ENCODE data around the gene NGFR.

GRCh38 chr17:49519781-49520180, 24.7 kb downstream of the NGFR start:
- TF ChIP-seq CTCF (conservative IDR thresholded peaks at IDR 0.05; ENCODE audit: low read depth, low read length) (no peak), EZH2 (IDR thresholded peaks at IDR 0.05; ENCODE audit: low read length, unreplicated experiment) (no peak), EZH2phosphoT487 (IDR thresholded peaks at IDR 0.05; ENCODE audit: borderline replicate concordance, low read length) (no peak)
